Gastroesophageal sphincter (tissue), 4 donors: ENCODE data around the gene ZFYVE9. TPM values are rescaled to one million over a fixed set of nuclear protein-coding genes. Genes with fewer than 3 reads are reported as not detected.

Source experiments
- ATAC-seq: fragments of 150-250 bp; one replicate; pipeline ENCODE4 v1.9.1; 2016; ENCODE audit warnings: mild to moderate bottlenecking, moderate library complexity
- H3K27ac ChIP-seq, 4 donors: fragments of 200-600 bp; sonication (generic) in 3 of 4; 1 replicate in 3 of 4; 2 replicates in 1 of 4; pipeline ENCODE4 v1.5.1; 2016 to 2019
- H3K27me3 ChIP-seq: fragments of 200-600 bp; sonication (generic); one replicate; pipeline ENCODE4 v1.5.1; 2019
- H3K36me3 ChIP-seq, 2 donors: fragments of 200-600 bp; sonication (generic); one replicate each; pipeline ENCODE4 v1.5.1; 2019; ENCODE audit warnings: control low read depth in 1 of 2
- H3K4me1 ChIP-seq, 3 donors: fragments of 200-600 bp; sonication (generic); 1 replicate in 2 of 3; 2 replicates in 1 of 3; pipeline ENCODE4 v1.5.1; 2016 to 2019; ENCODE audit warnings: control low read depth in 2 of 3
- H3K4me3 ChIP-seq, 2 donors: fragments of 200-600 bp; sonication (generic); one replicate each; pipeline ENCODE4 v1.5.1; 2019; ENCODE audit warnings: mild to moderate bottlenecking in 1 of 2, moderate library complexity in 1 of 2
- H3K9me3 ChIP-seq, 3 donors: fragments of 200-600 bp; sonication (generic); one replicate each; pipeline ENCODE4 v1.5.1; 2017 to 2019; ENCODE audit warnings: control low read depth in 2 of 3
- CTCF ChIP-seq, 4 experiments: fragments of 200-600 bp in 2 of 4; fragments of 450-650 bp in 2 of 4; sonication (generic) in 1 of 4; IDR thresholded peaks; one replicate each; pipeline ENCODE4 v1.5.1; 2017 to 2019; ENCODE audit warnings: antibody characterized with exemption in 4 of 4, mild to moderate bottlenecking in 2 of 4, moderate library complexity in 2 of 4
- EP300 ChIP-seq: sonication (generic); formaldehyde crosslinking; IDR thresholded peaks from one replicate; pipeline ENCODE4 v1.6.1; 2017; ENCODE audit warnings: antibody characterized with exemption, mild to moderate bottlenecking
- POLR2A ChIP-seq, 2 donors: fragments of 450-650 bp; IDR thresholded peaks; one replicate each; pipeline ENCODE4 v1.6.1; 2017; ENCODE audit warnings: antibody characterized with exemption in 2 of 2, mild to moderate bottlenecking in 2 of 2, moderate library complexity in 1 of 2
- POLR2AphosphoS5 ChIP-seq: sonication (generic); formaldehyde crosslinking; IDR thresholded peaks from one replicate; pipeline ENCODE4 v1.6.1; 2017; ENCODE audit warnings: antibody characterized with exemption
- WGBS, 2 donors: methylation state at CpG; one replicate each; pipeline ENCODE4 v1.1.5; 2018; ENCODE audit warnings: low coverage in 1 of 2; 5-methylcytosine and 5-hydroxymethylcytosine counted together
- total RNA-seq, 4 donors: library from RNA; depleted of rRNA; stranded (reverse); fragments of >200 nt; gene quantifications; one replicate each; pipeline ENCODE4 v1.1.0, GENCODE V29; 2016

Gene ZFYVE9
- total RNA-seq, 4 donors from 2014 or later, result 36.4 to 79.9 (median 40.4) TPM

- no peaks in the 10 kb centered on the region for H3K9me3 ChIP-seq
- H3K36me3 ChIP-seq, result peaks cover 0 to 50% of the 10 kb centered on the region in 2 donors
- no peak for ATAC-seq
- TF ChIP-seq EP300 (no peak), CTCF (IDR thresholded peaks at IDR 0.05) (no peak), POLR2A (IDR thresholded peaks at IDR 0.05) (no peak), POLR2AphosphoS5 (no peak)
- H3K4me1 ChIP-seq, result peaks cover 0 to 48% (median 14%) of the 10 kb centered on the region in 3 donors
- H3K4me3 ChIP-seq, result peak overlapping the region in 1 of 2 donors; percentile 94
- H3K27ac ChIP-seq, result peak overlapping the region in 3 of 4 donors; percentile 17 to 97 (median 96)
- 60% methylated on average over 1 of the region's 5 CpGs; no CpG with 5 or more reads in 1 of the 2 donors for WGBS, 2 donors
- no peaks in the 10 kb centered on the region for H3K27me3 ChIP-seq
These were observed 222.4 kb downstream of the ZFYVE9 start for GRCh38 chr1:52364235-52364839.

- WGBS, 2 donors, result 0 to 1% methylated on average over 11 to 14 of the region's 22 CpGs
- H3K4me3 ChIP-seq, result peak overlapping the region; percentile 84 to 94
- H3K36me3 ChIP-seq, result peaks cover 0 to 42% of the 10 kb centered on the region in 2 donors
- peak; percentile 21 for ATAC-seq
- no peak for TF ChIP-seq POLR2A (IDR thresholded peaks at IDR 0.05)
- TF ChIP-seq POLR2AphosphoS5, result peak; percentile 59
- TF ChIP-seq EP300, result no peak
- TF ChIP-seq CTCF (IDR thresholded peaks at IDR 0.05), result no peak
- H3K27me3 ChIP-seq, result no peaks in the 10 kb centered on the region
- H3K4me1 ChIP-seq, result peaks cover 0 to 48% (median 14%) of the 10 kb centered on the region in 3 donors
- no peaks in the 10 kb centered on the region for H3K9me3 ChIP-seq
- H3K27ac ChIP-seq, result peak overlapping the region; percentile 91 to 97 (median 94)
These were observed 223.3 kb downstream of the ZFYVE9 start for GRCh38 chr1:52365071-52365745.

- Histone ChIP-seq H3K27me3 (no peaks in the 10 kb centered on the region), H3K9me3 (no peaks in the 10 kb centered on the region), H3K27ac (peak within 1 kb of the TSS; percentile 91 to 97 (median 94)), H3K36me3 (peaks cover 0 to 34% of the 10 kb centered on the region in 2 donors), H3K4me1 (peaks cover 0 to 48% (median 14%) of the 10 kb centered on the region in 3 donors), H3K4me3 (peak within 1 kb of the TSS; percentile 84 to 94)
- peak; percentile 92 for TF ChIP-seq POLR2AphosphoS5
- TF ChIP-seq POLR2A (IDR thresholded peaks at IDR 0.05), result peak; percentile 91 to 94
- TF ChIP-seq EP300, result no peak
- peak in 3 of 4 experiments; percentile 38 to 61 (median 53) for TF ChIP-seq CTCF (IDR thresholded peaks at IDR 0.05)
- no CpG with 5 or more reads among the region's 92 CpGs for WGBS, 2 donors
- ATAC-seq, result peak; percentile 98
These were observed 224.0 kb downstream of the ZFYVE9 start, which contains the start of gene CC2D1B for GRCh38 chr1:52365746-52366516. CC2D1B (minus strand) TSS chr1:52366205; CDS start chr1:52364620, 1,585 bp downstream.

- Histone ChIP-seq H3K4me1 (peaks cover 0 to 47% (median 14%) of the 10 kb centered on the region in 3 donors), H3K27me3 (no peaks in the 10 kb centered on the region), H3K9me3 (no peaks in the 10 kb centered on the region), H3K27ac (peak overlapping the region; percentile 91 to 97 (median 94)), H3K4me3 (peak overlapping the region; percentile 84 to 94), H3K36me3 (peaks cover 0 to 29% of the 10 kb centered on the region in 2 donors)
- 12 to 20% methylated on average over 1 to 6 of the region's 8 CpGs for WGBS, 2 donors
- TF ChIP-seq POLR2AphosphoS5 (no peak), CTCF (IDR thresholded peaks at IDR 0.05) (no peak), EP300 (no peak), POLR2A (IDR thresholded peaks at IDR 0.05) (no peak)
- no peak for ATAC-seq
These were observed 224.6 kb downstream of the ZFYVE9 start for GRCh38 chr1:52366517-52366827.
